Measurements from ENCODE around the gene HMGXB3.

- TF ChIP-seq POLR2AphosphoS5 (IDR thresholded peaks at IDR 0.05; ENCODE audit: low read depth, low read length) = no peak
- no peak for TF ChIP-seq REST (IDR thresholded peaks at IDR 0.05; ENCODE audit: insufficient read depth in 1 of 2, low read depth in 2 of 2, low read length in 2 of 2)
- no peak for TF ChIP-seq SIN3A (IDR thresholded peaks at IDR 0.05; ENCODE audit: borderline replicate concordance, insufficient read depth, low read length)
- no peak for TF ChIP-seq TAF1 (IDR thresholded peaks at IDR 0.05; ENCODE audit: borderline replicate concordance, insufficient read depth, low read length)
Observed at GRCh38 chr5:149982505-149982904, 18.0 kb upstream of the HMGXB3 start.

Data from PFSK-1 (cell line).